Stimulated activated naive CD8-positive, alpha-beta T cell treated with anti-CD3 and anti-CD28 coated beads, Interleukin-15, Interleukin-2, amounts not matched to agents 100 U/mL and 50 U/mL, for 24 hours (primary cell): ENCODE measurements around the gene SNU13.
"Not testable (repeated sequence)": the region's sequence is repeated elsewhere in the genome, so short reads cannot be mapped to it uniquely, and the experiment has no call there.

Source experiments
- ATAC-seq: fragments of 150-1000 bp; cut with Tn5 transposase; one replicate; pipeline ENCODE4 v1.10.0; 2021
- DNase-seq: peaks from one replicate; pipeline ENCODE4 v3.0.0; 2021

The SNU13 gene

DNA sequence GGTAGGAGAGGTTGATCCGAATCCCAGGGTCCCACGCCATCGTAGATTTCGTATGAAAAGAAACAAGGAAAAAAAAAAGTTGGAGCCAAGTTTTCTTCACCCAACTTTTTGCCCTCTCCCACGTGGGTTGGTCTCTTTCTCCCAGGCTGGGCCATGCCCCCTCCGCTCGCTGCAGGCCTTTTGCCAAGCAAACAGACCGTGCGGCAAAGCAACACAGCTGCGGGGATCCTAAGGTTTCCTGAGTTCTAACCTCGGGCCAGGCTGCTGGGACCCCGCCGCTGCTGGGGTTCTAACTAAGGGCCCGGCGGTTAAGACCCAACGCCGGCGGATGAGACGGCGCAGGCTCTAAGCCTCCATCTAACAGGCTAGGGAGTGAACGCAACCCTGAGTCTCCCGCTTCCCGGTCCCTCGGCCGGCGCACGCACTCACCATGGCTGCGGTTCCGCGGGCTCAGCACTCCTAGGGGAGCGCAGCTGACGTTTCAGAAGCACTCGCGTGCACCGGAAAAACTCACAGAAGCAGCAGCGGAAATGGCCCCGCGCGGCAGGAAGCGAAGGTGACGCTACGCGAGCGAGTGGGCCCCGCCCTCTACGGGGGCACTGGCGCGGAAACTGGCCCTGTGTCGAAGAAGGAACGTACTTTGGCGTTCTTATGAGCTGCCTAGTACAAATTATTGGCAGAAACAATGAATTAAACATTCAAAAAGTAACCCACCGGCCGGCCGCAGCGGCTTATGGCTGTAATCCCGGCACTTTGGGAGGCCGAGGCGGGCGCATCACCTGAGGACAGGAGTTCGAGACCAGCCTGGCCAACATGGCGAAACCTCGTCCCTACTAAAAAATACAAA, at the start of gene SNU13:
Gene SNU13, minus strand, starts transcription at position 503 of the 847 bp plus-strand sequence. Its CDS starts 71 bp downstream, at position 432.
- DNase-seq, result peak; percentile 93
- ATAC-seq, result peak; percentile 98

DNA sequence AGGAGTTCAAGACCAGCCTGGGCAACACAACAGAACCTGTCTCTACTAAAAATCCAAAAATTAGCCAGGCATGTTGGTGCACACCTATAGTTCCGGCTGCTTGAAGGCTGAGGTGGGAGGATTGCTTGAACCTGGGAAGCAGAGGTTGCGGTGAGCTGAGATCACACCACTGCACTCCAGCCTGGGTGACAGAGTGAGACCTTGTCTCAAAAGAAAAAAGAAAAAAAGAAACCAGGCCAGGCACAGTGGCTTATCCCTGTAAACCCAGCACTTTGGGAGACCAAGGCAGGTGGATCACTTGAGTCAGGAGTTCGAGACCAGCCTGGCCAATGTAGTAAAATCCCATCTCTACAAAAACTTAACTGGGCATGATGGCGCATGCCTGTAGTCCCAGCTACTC, 44.6 kb upstream of the SNU13 start:
- not testable (repeated sequence) for ATAC-seq, DNase-seq

- DNase-seq, result no peak
- ATAC-seq, result no peak
Measured at GRCh38 chr22:41732096-41732772, 43.6 kb upstream of the SNU13 start.

GRCh38 chr22:41731609-41732008, 42.9 kb upstream of the SNU13 start:
- no peak for ATAC-seq

GRCh38 chr22:41725510-41726110, 36.9 kb upstream of the SNU13 start:
- DNase-seq (no peak), ATAC-seq (no peak)

More at GRCh38 chr22:41731609-41732008, 42.9 kb upstream of the SNU13 start:
- no peak for DNase-seq

DNA sequence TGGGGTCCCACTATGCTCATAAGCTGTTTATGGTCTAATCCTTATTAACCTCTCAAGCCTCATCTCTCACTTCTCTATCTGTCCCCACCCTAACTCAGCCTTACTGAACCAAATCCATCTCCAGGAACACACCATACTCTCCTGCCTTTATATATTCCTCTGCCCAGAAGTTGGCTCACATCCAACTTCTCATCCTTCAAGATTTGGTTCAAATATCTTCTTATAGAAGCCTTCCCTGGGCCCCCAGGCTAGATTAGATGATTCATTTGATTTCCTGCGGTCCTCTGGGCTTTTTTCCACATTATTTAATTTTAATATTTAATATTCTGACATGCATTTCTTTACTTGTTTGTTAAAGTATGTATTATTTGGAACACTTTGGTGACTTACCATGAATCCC, 33.8 kb upstream of the SNU13 start:
- ATAC-seq (no peak), DNase-seq (no peak)

DNA sequence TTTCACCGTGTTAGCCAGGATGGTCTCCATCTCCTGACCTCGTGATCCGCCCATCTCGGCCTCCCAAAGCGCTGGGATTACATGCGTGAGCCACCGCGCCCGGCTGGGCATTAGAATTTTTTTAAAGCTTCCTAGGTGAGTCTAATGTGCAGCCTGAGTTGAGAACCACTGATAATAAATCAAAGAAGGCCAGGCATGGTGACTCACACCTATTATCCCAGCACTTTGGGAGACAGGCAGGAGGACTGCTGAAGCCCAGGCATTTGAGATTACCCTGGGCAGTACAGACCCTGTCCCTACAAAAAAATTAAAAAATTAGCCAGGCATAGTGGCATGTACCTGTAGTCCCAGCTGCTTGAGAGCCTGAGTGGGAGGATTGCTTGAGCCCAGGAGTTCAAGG, 24.3 kb upstream of the SNU13 start:
- no peak for ATAC-seq
- DNase-seq, result no peak

GRCh38 chr22:41709341-41709740, 20.7 kb upstream of the SNU13 start:
- ATAC-seq, result no peak
- no peak for DNase-seq

- no peak for ATAC-seq
Measured at GRCh38 chr22:41702763-41703162, 14.1 kb upstream of the SNU13 start.

DNA sequence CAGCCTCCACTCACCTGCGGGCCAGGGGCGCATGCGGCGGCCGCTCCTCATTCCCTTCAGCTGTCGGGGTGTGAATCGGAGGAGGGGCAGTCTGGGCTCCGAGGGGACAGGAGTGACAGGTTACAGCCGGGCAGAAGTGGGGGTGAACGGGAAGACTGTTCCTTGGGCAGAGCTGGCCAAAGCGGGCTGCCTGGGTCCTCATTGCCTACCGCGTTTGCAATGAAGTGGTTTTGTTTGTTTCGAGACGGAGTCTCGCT, 11.4 kb upstream of the SNU13 start:
- DNase-seq (no peak), ATAC-seq (no peak)

More at GRCh38 chr22:41702763-41703162, 14.1 kb upstream of the SNU13 start:
- DNase-seq, result no peak

DNA sequence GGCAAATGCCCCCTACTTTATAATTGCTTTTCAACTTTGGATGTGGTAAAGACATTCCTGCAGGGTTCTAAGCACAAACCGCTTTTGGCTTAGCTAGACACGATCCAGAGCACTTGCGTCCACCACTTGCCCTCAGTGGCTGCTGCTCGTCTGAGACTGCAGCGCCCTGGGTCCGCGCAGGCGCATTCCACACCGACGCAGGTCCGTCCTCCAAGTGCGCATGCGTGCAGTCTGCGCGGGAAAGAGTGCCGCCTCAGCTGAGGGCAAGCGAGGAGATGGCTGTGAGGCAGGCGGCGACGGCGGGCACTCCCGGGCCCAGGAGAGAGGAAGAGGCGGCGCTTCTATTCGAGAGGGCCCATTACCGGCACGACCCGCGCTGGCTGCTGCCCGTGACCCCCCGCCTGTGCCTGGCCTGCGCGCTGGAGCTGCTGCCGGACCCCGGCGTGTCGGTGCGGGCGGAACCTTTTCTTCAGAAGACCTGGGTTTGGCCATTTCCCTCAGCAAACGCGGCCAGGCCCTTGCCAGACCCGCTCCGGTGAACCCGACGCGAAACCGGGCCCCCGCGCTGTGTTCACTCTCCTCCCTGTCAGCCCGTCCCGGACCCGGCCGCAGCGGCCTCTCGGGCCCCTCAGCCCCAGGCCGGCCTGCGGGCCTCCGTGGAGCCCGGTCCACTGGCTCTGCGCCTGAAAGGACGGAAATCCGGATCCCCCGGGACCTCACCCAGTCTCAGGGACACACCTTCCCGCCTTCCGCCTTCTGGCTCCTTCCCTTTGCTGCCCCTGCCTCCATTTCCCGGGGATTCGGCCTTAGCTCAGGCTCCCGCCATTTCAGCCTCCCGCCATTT, 10.8 kb upstream of the SNU13 start, which contains the start of gene MEI1:
Gene MEI1, plus strand, starts transcription at position 240 of the 844 bp plus-strand sequence. Its CDS starts 36 bp downstream, at position 276.
- peak; percentile 59 for ATAC-seq
- DNase-seq, result peak; percentile 92

GRCh38 chr22:41697126-41697775, 8.6 kb upstream of the SNU13 start:
- ATAC-seq (peak; percentile 72), DNase-seq (peak; percentile 98)

DNA sequence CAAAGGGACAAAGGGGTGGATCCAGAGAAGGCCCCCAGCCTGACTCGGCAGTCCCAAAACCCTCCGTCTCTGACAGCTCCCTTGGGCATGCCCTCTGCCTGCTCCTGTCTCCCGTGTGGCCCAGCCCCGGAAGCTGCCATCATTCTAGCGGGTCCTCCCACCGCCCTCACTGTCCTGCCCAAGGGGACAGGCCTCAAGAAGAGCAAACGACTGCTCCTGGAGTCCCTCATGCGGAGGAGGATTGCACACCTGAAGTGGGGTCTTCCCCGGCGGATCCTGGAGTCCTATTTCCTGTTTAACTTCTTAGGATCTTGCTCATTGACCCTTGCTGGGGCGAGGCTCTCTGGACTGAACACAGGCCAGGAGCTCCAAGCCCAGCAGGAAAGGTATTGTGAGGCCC, 8.0 kb upstream of the SNU13 start:
- DNase-seq, result no peak
- no peak for ATAC-seq

- DNase-seq, result no peak
- ATAC-seq, result no peak
Measured at GRCh38 chr22:41695211-41695610, 6.5 kb upstream of the SNU13 start.

DNA sequence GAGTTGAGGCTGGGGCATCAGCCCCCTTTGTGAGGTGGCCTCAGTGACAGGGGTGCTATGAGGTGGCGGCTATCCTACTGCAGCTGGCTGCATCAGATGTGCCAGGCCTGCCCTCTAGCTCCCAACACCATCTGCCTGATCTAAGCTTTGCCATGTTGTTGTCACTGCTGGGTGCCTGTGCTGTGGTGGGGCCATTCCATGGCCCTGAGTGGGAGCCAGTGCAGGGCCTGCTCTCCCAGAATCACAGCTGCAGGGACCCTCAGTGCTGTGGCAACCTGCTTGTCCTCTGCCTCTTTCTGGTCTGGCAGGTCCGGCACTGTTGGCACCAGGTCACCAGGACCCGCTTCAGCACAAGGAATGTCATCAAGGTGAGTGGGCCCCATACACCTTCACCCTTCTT, 1.8 kb upstream of the SNU13 start:
- ATAC-seq, result no peak
- DNase-seq, result no peak

- no peak for DNase-seq
- no peak for ATAC-seq
Measured at GRCh38 chr22:41687901-41688364, 734 bp downstream of the SNU13 start.

GRCh38 chr22:41686890-41687289, 1.8 kb downstream of the SNU13 start:
- ATAC-seq, DNase-seq: not testable (repeated sequence)

DNA sequence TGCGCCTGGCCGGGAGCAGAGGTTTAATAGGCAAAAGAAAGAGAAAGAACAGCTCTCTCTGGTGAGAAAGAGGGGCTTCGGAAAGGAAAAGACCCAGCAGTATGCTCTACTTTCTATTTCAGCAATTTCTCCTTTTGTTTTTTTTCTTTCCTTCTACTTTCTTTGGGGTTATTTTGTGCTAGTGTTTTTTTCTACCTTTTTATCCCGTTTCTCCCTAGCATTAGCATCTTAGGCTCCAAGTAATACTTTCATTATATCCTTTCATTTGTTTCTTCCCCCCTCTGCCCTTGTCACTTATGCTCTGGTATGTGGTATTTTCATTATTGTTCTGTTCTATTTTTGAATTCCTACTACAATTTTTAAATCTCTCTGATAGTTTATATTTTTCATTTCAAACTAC, 4.5 kb downstream of the SNU13 start:
- DNase-seq (no peak), ATAC-seq (no peak)

GRCh38 chr22:41683616-41684015, 5.1 kb downstream of the SNU13 start:
- ATAC-seq (no peak), DNase-seq (no peak)

DNA sequence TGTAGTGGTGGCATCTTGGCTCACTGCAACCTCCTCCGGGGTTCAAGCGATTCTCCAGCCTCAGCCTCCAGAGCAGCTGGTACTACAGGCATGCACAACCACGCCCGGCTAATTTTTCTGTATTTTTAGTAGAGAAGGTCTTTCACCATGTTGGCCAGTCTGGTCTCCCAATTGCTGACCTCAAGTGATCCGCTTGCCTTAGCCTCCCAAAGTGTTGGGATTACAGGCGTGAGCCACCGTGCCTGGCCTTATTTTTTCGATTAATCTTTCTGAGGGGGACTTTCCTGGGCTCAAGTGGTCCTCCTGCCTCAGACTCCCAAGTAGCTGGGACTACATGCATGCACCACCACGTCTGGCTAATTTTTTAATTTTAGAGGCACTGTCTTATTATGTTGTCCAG, 5.6 kb downstream of the SNU13 start:
- ATAC-seq (no peak), DNase-seq (no peak)

DNA sequence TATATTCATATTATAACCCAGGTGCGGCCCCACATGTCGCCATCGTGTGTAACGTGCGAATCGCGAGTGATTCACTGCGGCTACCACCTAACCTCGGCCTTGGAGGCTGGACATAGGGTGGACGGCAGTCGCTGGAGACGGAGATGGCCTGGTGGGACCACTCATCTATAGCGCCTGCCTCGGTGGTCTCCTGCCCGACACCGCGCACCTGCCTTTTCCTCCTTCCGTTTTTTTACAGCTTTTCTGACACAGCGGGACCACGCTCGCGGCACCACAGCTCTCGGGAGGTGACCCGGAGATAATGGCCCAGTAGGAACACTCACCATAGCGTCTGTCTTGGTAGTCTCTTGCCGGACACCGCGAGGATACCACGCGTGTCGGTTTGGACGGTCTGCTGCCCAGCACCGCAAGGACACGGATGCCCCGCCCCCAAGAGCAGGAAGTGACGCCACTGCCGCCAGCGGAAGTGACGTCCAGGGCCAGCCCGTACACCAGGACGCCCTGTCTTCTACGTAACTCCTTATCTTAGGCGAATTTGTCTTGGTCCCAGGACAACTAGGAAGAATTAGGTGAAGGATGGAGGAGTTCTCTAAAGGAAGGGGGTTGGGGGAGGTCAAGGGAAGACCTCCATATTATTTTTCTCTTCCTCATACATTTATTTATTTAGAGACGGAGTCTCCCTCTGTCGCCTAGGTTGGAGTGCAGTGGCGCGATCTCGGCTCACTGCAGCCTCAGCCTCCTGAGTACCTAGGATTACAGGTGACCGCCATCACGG, 6.4 kb downstream of the SNU13 start:
- ATAC-seq (peak; percentile 88), DNase-seq (peak; percentile 87)
